H1 (cell line): ENCODE data around the gene PGAP3. TPM values are rescaled to one million over a fixed set of nuclear protein-coding genes. Genes with fewer than 3 reads are reported as not detected.

Experiments used
- CTCF ChIA-PET: fragments of 300-600 bp; sonication (Branson Sonifier 250); formaldehyde crosslinking; loops from one replicate; lab custom pipeline; 2021; ENCODE audit not compliant: partially characterized antibody; lab: Charles Lee
- POLR2A ChIA-PET: fragments of 300-600 bp; sonication (Branson Sonifier 250); formaldehyde crosslinking; loops from one replicate; lab custom pipeline; 2021; ENCODE audit warnings: inconsistent platforms; ENCODE audit not compliant: partially characterized antibody; lab: Charles Lee
- DNase-seq, 2 experiments: peaks; one replicate each; pipeline versions ENCODE4 v3.0.0 to v3.0.0-alpha.2; 2010 to 2022; ENCODE audit warnings: low spot score in 2 of 2, low read depth in 1 of 2, mixed read lengths in 1 of 2
- FAIRE-seq: peaks from 2 replicates; lab custom pipeline; 2011; peaks lifted over from hg19 to GRCh38; lab: Jason Lieb, UNC
- H2AFZ ChIP-seq: 2 replicates; pipeline ENCODE4 v1.8.1; 2012; ENCODE audit warnings: low read length, inconsistent platforms
- H2AK5ac ChIP-seq: 2 replicates; pipeline ENCODE4 v1.6.1; 2013; ENCODE audit warnings: low read depth, low read length
- H2BK120ac ChIP-seq: replicated peaks from 2 replicates; pipeline ENCODE3; 2013; ENCODE audit warnings: low read depth, low read length, inconsistent platforms
- H2BK12ac ChIP-seq: 2 replicates; pipeline ENCODE4 v1.6.1; 2013; ENCODE audit warnings: low read depth, low read length
- H2BK15ac ChIP-seq: 2 replicates; pipeline ENCODE4 v1.6.1; 2013; ENCODE audit warnings: low read length
- H2BK20ac ChIP-seq: 2 replicates; pipeline ENCODE4 v1.6.1; 2013; ENCODE audit warnings: low read length
- H2BK5ac ChIP-seq: 2 replicates; pipeline ENCODE4 v1.6.1; 2013; ENCODE audit warnings: low read depth, low read length
- H3K14ac ChIP-seq: 2 replicates; pipeline ENCODE4 v1.6.1; 2013; ENCODE audit warnings: inconsistent platforms; ENCODE audit not compliant: insufficient read length
- H3K18ac ChIP-seq: 2 replicates; pipeline ENCODE4 v1.6.1; 2013; ENCODE audit warnings: low read length; ENCODE audit errors: extremely low read depth
- H3K23ac ChIP-seq: 2 replicates; pipeline ENCODE4 v1.6.1; 2013; ENCODE audit warnings: inconsistent platforms; ENCODE audit not compliant: insufficient read length
- H3K23me2 ChIP-seq: 2 replicates; pipeline ENCODE4 v1.6.1; 2013; ENCODE audit warnings: low read depth, low read length
- H3K27ac ChIP-seq: 2 replicates; pipeline ENCODE4 v1.6.1; 2011; ENCODE audit warnings: low read depth, low read length, inconsistent platforms
- H3K27me3 ChIP-seq, 4 experiments: replicated peaks in 1 of 4; 1 replicate in 1 of 4; 2 replicates in 3 of 4; pipeline versions ENCODE4 v1.6.1 to v1.8.1; 2011 to 2013; ENCODE audit warnings: low read length in 3 of 4, mild to moderate bottlenecking in 3 of 4, inconsistent platforms in 2 of 4, mixed read lengths in 2 of 4, moderate library complexity in 1 of 4; ENCODE audit not compliant: control insufficient read depth in 3 of 4, insufficient read depth in 3 of 4; ENCODE audit errors: extremely low read depth in 1 of 4
- H3K36me3 ChIP-seq, 4 experiments: 2 replicates each; pipeline versions ENCODE4 v1.6.1 to v1.8.1; 2011 to 2013; ENCODE audit warnings: mild to moderate bottlenecking in 4 of 4, low read length in 3 of 4, moderate library complexity in 2 of 4, control low read depth in 1 of 4, inconsistent platforms in 1 of 4; ENCODE audit not compliant: insufficient read depth in 4 of 4, control insufficient read depth in 2 of 4
- H3K4ac ChIP-seq: replicated peaks from 2 replicates; pipeline ENCODE3; 2013; ENCODE audit warnings: low read length, low read depth, mixed read lengths, inconsistent platforms; ENCODE audit not compliant: insufficient read length
- H3K4me1 ChIP-seq, 4 experiments: replicated peaks in 1 of 4; 1 replicate in 1 of 4; 2 replicates in 3 of 4; pipeline versions ENCODE4 v1.6.1 to v1.8.1; 2011 to 2013; ENCODE audit warnings: low read length in 3 of 4, inconsistent platforms in 2 of 4, mixed read lengths in 1 of 4; ENCODE audit not compliant: insufficient read depth in 4 of 4, control insufficient read depth in 3 of 4
- H3K4me2 ChIP-seq, 2 experiments: 2 replicates each; pipeline versions ENCODE4 v1.6.1 to v1.8.1; 2011 to 2013; ENCODE audit warnings: low read depth in 2 of 2, low read length in 2 of 2, control low read depth in 1 of 2, inconsistent platforms in 1 of 2, mild to moderate bottlenecking in 1 of 2; ENCODE audit not compliant: insufficient read depth in 1 of 2
- H3K4me3 ChIP-seq, 4 experiments: fragments of 200-600, 300-600 bp in 1 of 4; sonication (generic), shearing (Covaris generic), sonication (Bioruptor Twin) in 1 of 4; 2 replicates each; pipeline versions ENCODE4 v1.5.1 to v1.8.1; 2011 to 2016; ENCODE audit warnings: low read length in 4 of 4, low read depth in 3 of 4, control low read depth in 2 of 4, inconsistent platforms in 2 of 4, mild to moderate bottlenecking in 2 of 4, mixed read lengths in 1 of 4, moderate library complexity in 1 of 4; ENCODE audit not compliant: insufficient read depth in 2 of 4; ENCODE audit errors: extremely low read depth in 1 of 4
- H3K56ac ChIP-seq: replicated peaks from 2 replicates; pipeline ENCODE3; 2013; ENCODE audit warnings: low read depth, mild to moderate bottlenecking, mixed read lengths, low read length, inconsistent platforms; ENCODE audit not compliant: insufficient read length
- H3K79me1 ChIP-seq: 2 replicates; pipeline ENCODE4 v1.6.1; 2013; ENCODE audit warnings: low read depth, low read length, control low read depth
- H3K79me2 ChIP-seq, 2 experiments: 2 replicates each; pipeline versions ENCODE4 v1.6.1 to v1.8.1; 2012 to 2013; ENCODE audit warnings: low read length in 2 of 2, mild to moderate bottlenecking in 2 of 2, inconsistent platforms in 1 of 2; ENCODE audit not compliant: insufficient read depth in 2 of 2, control insufficient read depth in 1 of 2
- H3K9ac ChIP-seq, 4 experiments: replicated peaks in 1 of 4; 1 replicate in 1 of 4; 2 replicates in 3 of 4; pipeline versions ENCODE4 v1.6.1 to v1.8.1; 2011 to 2013; ENCODE audit warnings: low read depth in 3 of 4, low read length in 3 of 4, control low read depth in 2 of 4, mild to moderate bottlenecking in 2 of 4, moderate library complexity in 2 of 4, inconsistent platforms in 1 of 4; ENCODE audit errors: extremely low read depth in 1 of 4
- H3K9me3 ChIP-seq, 2 experiments: 2 replicates each; pipeline versions ENCODE4 v1.6.1 to v1.8.1; 2012 to 2013; ENCODE audit warnings: mild to moderate bottlenecking in 2 of 2, moderate library complexity in 2 of 2, control low read depth in 1 of 2, inconsistent platforms in 1 of 2, low read depth in 1 of 2, low read length in 1 of 2, mixed read lengths in 1 of 2; ENCODE audit not compliant: insufficient read depth in 2 of 2
- H4K20me1 ChIP-seq, 2 experiments: replicated peaks in 1 of 2; 2 replicates each; pipeline versions ENCODE3 to v1.8.1; 2011 to 2013; ENCODE audit warnings: inconsistent platforms in 2 of 2, low read length in 2 of 2, mild to moderate bottlenecking in 1 of 2; ENCODE audit not compliant: insufficient read depth in 2 of 2, control insufficient read depth in 1 of 2
- H4K5ac ChIP-seq: 2 replicates; pipeline ENCODE4 v1.6.1; 2013; ENCODE audit warnings: low read length, low read depth, mixed read lengths, inconsistent platforms; ENCODE audit not compliant: insufficient read length
- H4K8ac ChIP-seq: 2 replicates; pipeline ENCODE4 v1.8.0; 2013; ENCODE audit warnings: mild to moderate bottlenecking, moderate library complexity, low read length, inconsistent platforms; ENCODE audit not compliant: insufficient read depth; ENCODE audit errors: extremely low read depth
- H4K91ac ChIP-seq: replicated peaks from 2 replicates; pipeline ENCODE3; 2013; ENCODE audit warnings: low read length, mixed read lengths, inconsistent platforms; ENCODE audit not compliant: insufficient read length
- WGBS, 2 experiments: shearing (Covaris generic) in 1 of 2; methylation state at CpG; one replicate each; pipeline versions ENCODE4 v1.1.6 to v1.1.7; 2013 to 2015; ENCODE audit warnings: low lambda C conversion rate in 2 of 2, mixed read lengths in 2 of 2, inconsistent platforms in 1 of 2, low coverage in 1 of 2, missing lambda C conversion rate in 1 of 2; ENCODE audit not compliant: insufficient replicate concordance in 2 of 2, insufficient coverage in 1 of 2, insufficient read length in 1 of 2; ENCODE audit errors: extremely low coverage in 1 of 2, missing lambda C conversion rate in 1 of 2; 5-methylcytosine and 5-hydroxymethylcytosine counted together
- polyA plus RNA-seq, 7 experiments: library from polyadenylated mRNA; depleted of rRNA in 3 of 7; stranded (reverse) in 5 of 7; unstranded in 2 of 7; fragments of >200 nt in 5 of 7; fragments of 200-250 nt in 2 of 7; gene quantifications; 1 replicate in 5 of 7; 2 replicates in 1 of 7; 4 replicates in 1 of 7; pipeline versions ENCODE4 v1.2.1 to v1.2.3, GENCODE V29; 2011 to 2013; ENCODE audit warnings: missing spikeins in 2 of 7, mixed read lengths in 2 of 7
- total RNA-seq: library from RNA; stranded (reverse); fragmentation: NEBNext Ultra II Directional; extraction: Animal tissue kit (Norgen Biotek cat#: 25700); gene quantifications from 2 replicates; pipeline ENCODE4 v1.2.1, GENCODE V29; 2021
- TF ChIP-seq, protein P1 (sequence below), 3 experiments: IDR thresholded peaks; 1 replicate in 2 of 3; 2 replicates in 1 of 3; pipeline versions ENCODE4 v1.5.1 to v1.6.1; 2011; ENCODE audit warnings: low read length in 3 of 3, mild to moderate bottlenecking in 3 of 3, inconsistent platforms in 2 of 3, low read depth in 1 of 3, moderate library complexity in 1 of 3; ENCODE audit not compliant: insufficient read depth in 1 of 3; ENCODE audit errors: control extremely low read depth in 1 of 3

PGAP3 gene
- total and polyA plus RNA-seq, 2 of the 8 experiments (the other 6 are each of a cell fraction or from before 2014, with no cell fraction given): 21.0 to 30.7 TPM

DNA sequence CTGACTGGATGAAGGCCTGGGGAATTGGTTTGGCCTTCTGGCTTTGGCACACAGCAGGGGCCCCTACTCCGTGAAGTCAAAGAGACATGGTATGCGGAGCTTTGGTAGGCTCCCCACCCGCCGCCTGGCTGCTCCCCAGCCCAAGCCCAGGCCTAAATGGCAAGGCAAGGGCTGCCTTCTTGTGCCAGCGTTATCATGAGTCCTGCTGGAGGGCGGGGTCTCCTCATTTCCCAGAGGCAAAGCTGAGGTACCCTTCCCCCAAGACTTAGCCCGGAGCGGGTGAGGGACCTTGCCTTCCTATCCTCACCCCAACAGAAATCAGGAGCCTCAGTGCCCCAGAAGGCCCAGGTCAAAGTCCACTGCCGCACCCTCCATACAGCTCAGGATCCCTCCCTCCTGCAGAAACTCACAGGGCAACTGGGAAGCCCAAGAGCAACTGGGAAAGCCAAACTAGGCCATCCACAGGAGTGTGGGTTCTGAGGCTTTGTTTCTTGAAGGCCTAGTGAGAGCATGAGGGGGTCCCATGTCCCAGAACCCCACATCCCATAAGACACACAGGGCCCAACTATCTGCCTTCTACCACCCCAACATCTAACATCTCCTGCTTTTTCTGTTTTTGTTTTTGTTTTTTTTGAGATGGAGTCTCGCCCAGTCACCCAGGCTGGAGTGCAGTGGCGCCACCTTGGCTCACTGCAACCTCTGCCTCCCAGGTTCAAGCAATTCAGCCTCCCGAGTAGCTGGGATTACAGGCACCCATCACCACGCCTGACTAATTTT lies 9.3 kb downstream of the PGAP3 start:
- peak overlapping the region; percentile 30; the same call in 1 of the 2 replicates for H2BK5ac ChIP-seq
- DNase-seq: no peak
- 0 out of 2 replicates have a peak overlapping the region, but pooled peaks have one; percentile 31 for H2BK15ac ChIP-seq
- H3K79me1 ChIP-seq: no peaks in the 10 kb centered on the region
- CTCF ChIA-PET: interaction anchor here (0.6 to 52.4 kb wide), 19 partner anchors 8 to 309 kb away, joined by 3 to 1885 read pairs (median 4); partner anchors contain the start of genes ERBB2, PNMT, PPP1R1B and STARD3
- peak overlapping the region; percentile 22; the same call in 1 of the 2 replicates for H3K27ac ChIP-seq
- H3K56ac ChIP-seq: no peak overlapping the region
- H3K14ac ChIP-seq: no peak overlapping the region
- no peaks in the 10 kb centered on the region for H3K27me3 ChIP-seq
- 0 out of 2 replicates have a peak overlapping the region, but pooled peaks have one; percentile 7 for H2BK20ac ChIP-seq
- WGBS, 2 experiments: 85% methylated on average over 13 of the region's 13 CpGs; no CpG with 5 or more reads in 1 of the 2 experiments
- H3K9ac ChIP-seq: no peak overlapping the region
- H3K4me2 ChIP-seq: no peak overlapping the region
- POLR2A ChIA-PET: interaction anchor here (1.0 to 38.1 kb wide), 7 partner anchors 3 to 60 kb away, joined by 3 to 708 read pairs (median 3); partner anchors contain the start of genes ERBB2, MIEN1, PGAP3 and PNMT
- no peak overlapping the region for H4K5ac ChIP-seq
- H4K20me1 ChIP-seq: no peaks in the 10 kb centered on the region
- H3K79me2 ChIP-seq: no peaks in the 10 kb centered on the region
- 0 out of 2 replicates have a peak overlapping the region, but pooled peaks have one; percentile 17 for H2BK12ac ChIP-seq
- H3K23me2 ChIP-seq: no peaks in the 10 kb centered on the region
- H2BK120ac ChIP-seq: no peak overlapping the region
- no peak overlapping the region for H2AFZ ChIP-seq
- H3K36me3 ChIP-seq: peaks cover 0 to 3% (median 1%) of the 10 kb centered on the region in 4 experiments; a peak in 4 of 8 replicates
- FAIRE-seq: no peak
- no peak overlapping the region for H3K4me3 ChIP-seq
- no peak overlapping the region for H3K23ac ChIP-seq
- no peak overlapping the region for H4K91ac ChIP-seq
- no peak overlapping the region for H4K8ac ChIP-seq
- H3K4me1 ChIP-seq: peaks cover 0 to 8% (median 5%) of the 10 kb centered on the region in 4 experiments; a peak in 5 of 7 replicates
- no peak overlapping the region for H2AK5ac ChIP-seq
- H3K9me3 ChIP-seq: no peaks in the 10 kb centered on the region
- no peak overlapping the region for H3K4ac ChIP-seq
- H3K18ac ChIP-seq: no peak overlapping the region; the same call in 1 of the 2 replicates
- TF ChIP-seq, protein P1, sequence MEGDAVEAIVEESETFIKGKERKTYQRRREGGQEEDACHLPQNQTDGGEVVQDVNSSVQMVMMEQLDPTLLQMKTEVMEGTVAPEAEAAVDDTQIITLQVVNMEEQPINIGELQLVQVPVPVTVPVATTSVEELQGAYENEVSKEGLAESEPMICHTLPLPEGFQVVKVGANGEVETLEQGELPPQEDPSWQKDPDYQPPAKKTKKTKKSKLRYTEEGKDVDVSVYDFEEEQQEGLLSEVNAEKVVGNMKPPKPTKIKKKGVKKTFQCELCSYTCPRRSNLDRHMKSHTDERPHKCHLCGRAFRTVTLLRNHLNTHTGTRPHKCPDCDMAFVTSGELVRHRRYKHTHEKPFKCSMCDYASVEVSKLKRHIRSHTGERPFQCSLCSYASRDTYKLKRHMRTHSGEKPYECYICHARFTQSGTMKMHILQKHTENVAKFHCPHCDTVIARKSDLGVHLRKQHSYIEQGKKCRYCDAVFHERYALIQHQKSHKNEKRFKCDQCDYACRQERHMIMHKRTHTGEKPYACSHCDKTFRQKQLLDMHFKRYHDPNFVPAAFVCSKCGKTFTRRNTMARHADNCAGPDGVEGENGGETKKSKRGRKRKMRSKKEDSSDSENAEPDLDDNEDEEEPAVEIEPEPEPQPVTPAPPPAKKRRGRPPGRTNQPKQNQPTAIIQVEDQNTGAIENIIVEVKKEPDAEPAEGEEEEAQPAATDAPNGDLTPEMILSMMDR (IDR thresholded peaks at IDR 0.05; ENCODE audit: control extremely low read depth in 1 of 3, insufficient read depth in 1 of 3, low read depth in 1 of 3, low read length in 3 of 3): peak in 2 of 3 experiments; percentile 8 to 15; a peak in 2 of 4 replicates
